Measurements from ENCODE around the gene PLAGL2. TPM values are rescaled to one million over a fixed set of nuclear protein-coding genes. Genes with fewer than 3 reads are reported as not detected.

Gene PLAGL2
- total RNA-seq, 3 donors from 2014 or later = 2.9 to 7.6 (median 4.3) TPM

DNA sequence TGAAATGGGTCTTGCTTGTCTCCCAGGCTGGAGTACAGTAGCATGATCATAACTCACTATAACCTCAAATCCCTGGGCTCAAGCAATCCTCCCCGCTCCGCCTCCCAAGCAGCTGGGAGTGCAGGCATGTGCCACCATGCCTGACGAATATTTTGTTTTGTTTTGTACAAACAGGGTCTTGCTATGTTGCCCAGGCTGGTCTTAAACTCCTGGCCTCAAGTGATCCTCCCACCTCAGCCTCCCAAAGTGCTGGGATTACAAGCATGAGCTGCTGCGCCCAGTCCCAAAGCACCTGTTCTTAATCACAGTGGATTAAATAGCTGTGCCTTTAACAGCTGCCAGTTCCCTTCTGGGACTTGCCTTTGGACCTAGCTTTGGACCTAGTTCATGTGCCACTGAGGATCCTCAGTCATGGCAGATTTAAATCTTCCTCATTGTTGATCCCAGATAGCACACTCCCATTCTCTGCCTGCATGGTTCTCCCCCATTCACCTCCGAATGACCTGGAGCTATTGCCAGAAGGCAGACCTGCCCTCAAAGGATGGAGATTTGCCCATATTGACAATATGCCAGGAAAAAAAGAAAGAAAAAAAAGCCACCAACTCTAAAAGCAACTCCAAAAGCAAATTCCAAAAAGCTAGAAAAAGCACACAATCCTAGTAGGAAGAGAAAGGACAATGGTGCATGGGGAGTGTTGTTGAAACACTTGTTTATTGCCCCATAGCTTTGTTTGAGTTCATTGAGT lies 10.8 kb upstream of the PLAGL2 start:
- H3K27ac ChIP-seq = no peak overlapping the region
- intact Hi-C loops (cut with DNase I; ENCODE audit: low total_unique reads) = no loop called here
- no peak for DNase-seq (ENCODE audit: low spot score in 2 of 2)
- TF ChIP-seq POLR2AphosphoS5 (IDR thresholded peaks at IDR 0.05) = no peak
- TF ChIP-seq POLR2A (IDR thresholded peaks at IDR 0.05) = no peak
- TF ChIP-seq, protein P1, sequence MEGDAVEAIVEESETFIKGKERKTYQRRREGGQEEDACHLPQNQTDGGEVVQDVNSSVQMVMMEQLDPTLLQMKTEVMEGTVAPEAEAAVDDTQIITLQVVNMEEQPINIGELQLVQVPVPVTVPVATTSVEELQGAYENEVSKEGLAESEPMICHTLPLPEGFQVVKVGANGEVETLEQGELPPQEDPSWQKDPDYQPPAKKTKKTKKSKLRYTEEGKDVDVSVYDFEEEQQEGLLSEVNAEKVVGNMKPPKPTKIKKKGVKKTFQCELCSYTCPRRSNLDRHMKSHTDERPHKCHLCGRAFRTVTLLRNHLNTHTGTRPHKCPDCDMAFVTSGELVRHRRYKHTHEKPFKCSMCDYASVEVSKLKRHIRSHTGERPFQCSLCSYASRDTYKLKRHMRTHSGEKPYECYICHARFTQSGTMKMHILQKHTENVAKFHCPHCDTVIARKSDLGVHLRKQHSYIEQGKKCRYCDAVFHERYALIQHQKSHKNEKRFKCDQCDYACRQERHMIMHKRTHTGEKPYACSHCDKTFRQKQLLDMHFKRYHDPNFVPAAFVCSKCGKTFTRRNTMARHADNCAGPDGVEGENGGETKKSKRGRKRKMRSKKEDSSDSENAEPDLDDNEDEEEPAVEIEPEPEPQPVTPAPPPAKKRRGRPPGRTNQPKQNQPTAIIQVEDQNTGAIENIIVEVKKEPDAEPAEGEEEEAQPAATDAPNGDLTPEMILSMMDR (IDR thresholded peaks at IDR 0.05) = no peak
- no peaks in the 10 kb centered on the region for H3K27me3 ChIP-seq
- H3K36me3 ChIP-seq = peaks cover 4% of the 10 kb centered on the region
- H3K4me1 ChIP-seq = no peaks in the 10 kb centered on the region
- no peaks in the 10 kb centered on the region for H3K9me3 ChIP-seq
- H3K4me3 ChIP-seq = no peak overlapping the region

DNA sequence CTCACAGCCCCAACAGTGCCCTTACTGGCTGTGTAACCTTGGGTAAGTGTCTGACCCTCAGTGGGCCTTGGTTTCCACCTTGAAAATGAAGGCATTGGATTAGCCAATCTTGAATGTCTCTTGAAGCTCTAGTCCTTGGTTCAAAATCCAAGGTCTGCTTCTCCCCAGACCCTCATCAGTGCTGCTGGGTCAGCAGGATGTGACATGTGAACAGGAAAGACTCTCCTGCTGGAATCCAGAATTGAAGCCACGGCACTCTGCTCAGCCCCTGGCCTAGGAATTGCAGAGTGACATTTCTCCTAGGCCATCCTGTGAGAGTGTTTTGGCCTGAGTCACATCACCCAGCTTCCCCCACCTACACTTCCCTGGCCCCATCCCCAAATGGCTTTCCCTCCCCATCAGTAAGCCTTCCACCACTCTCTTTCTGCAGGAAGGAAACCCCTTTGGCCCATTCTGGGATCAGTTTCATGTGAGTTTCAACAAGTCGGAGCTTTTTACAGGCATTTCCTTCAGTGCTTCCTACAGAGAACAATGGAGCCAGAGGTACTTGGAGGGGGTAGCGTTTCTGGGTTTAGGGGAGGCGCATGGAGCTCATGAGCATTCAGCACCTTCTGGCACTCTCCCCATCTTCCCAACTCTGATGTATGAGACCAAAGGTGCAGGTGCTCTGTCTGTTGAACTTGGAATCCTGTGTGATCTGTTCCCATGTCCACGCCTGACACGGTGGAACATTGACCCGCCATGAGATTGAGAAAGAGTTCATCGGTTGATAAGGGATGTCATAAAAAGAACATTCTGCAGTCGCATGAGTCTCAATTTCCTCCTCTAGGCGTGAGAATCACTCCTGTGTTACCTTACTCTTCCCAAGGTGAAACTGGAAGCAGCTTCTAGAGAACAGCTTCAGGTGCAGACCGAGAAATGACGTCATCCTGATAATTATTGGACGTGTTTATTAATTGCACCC lies 8.9 kb upstream of the PLAGL2 start:
- Histone ChIP-seq H3K4me1 (no peaks in the 10 kb centered on the region), H3K36me3 (peaks cover 4% of the 10 kb centered on the region), H3K27ac (no peak overlapping the region), H3K4me3 (no peak overlapping the region), H3K27me3 (no peaks in the 10 kb centered on the region), H3K9me3 (no peaks in the 10 kb centered on the region)
- intact Hi-C loops (cut with DNase I; ENCODE audit: low total_unique reads) = no loop called here
- DNase-seq (ENCODE audit: low spot score in 2 of 2) = no peak
- TF ChIP-seq POLR2A (IDR thresholded peaks at IDR 0.05) = no peak
- TF ChIP-seq POLR2AphosphoS5 (IDR thresholded peaks at IDR 0.05) = no peak
- TF ChIP-seq, protein P1 (IDR thresholded peaks at IDR 0.05) = no peak

- H3K36me3 ChIP-seq = peaks cover 4% of the 10 kb centered on the region
- DNase-seq (ENCODE audit: low spot score in 2 of 2) = no peak
- no peak for TF ChIP-seq POLR2AphosphoS5 (IDR thresholded peaks at IDR 0.05)
- TF ChIP-seq POLR2A (IDR thresholded peaks at IDR 0.05) = no peak
- TF ChIP-seq, protein P1 (IDR thresholded peaks at IDR 0.05) = no peak
- intact Hi-C loops (cut with DNase I; ENCODE audit: low total_unique reads) = no loop called here
- no peaks in the 10 kb centered on the region for H3K27me3 ChIP-seq
- no peaks in the 10 kb centered on the region for H3K9me3 ChIP-seq
- H3K4me1 ChIP-seq = no peaks in the 10 kb centered on the region
- H3K27ac ChIP-seq = no peak overlapping the region
- no peak overlapping the region for H3K4me3 ChIP-seq
Observed at GRCh38 chr20:32215729-32216128, 8.2 kb upstream of the PLAGL2 start.

- Histone ChIP-seq H3K9me3 (no peaks in the 10 kb centered on the region), H3K36me3 (peaks cover 4% of the 10 kb centered on the region), H3K27me3 (no peaks in the 10 kb centered on the region), H3K27ac (no peak overlapping the region), H3K4me3 (no peak overlapping the region), H3K4me1 (no peaks in the 10 kb centered on the region)
- no peak for DNase-seq (ENCODE audit: low spot score in 2 of 2)
- intact Hi-C loops (cut with DNase I; ENCODE audit: low total_unique reads) = no loop called here
- TF ChIP-seq, protein P1 (IDR thresholded peaks at IDR 0.05) = no peak
- TF ChIP-seq POLR2A (IDR thresholded peaks at IDR 0.05) (no peak), POLR2AphosphoS5 (IDR thresholded peaks at IDR 0.05) (no peak)
Observed at GRCh38 chr20:32215147-32215546, 7.6 kb upstream of the PLAGL2 start.

DNA sequence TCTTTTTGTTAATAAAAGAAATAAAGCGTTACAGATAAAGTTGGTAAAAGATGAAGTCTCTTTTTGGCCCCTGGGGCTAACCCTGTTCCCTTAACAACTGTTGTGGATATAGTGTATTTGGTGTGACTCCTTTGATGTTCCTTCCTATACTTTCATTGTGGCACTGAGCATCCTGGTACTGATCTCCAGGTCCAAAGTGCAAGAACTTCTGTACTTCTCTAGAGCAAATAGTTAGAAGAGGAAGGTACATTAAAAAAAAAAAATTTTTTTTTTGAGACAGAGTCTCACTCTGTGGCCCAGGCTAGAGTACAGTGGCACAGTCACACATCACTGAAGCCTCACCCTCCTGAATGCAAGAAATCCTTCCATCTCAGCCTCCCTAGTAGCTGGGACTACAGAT lies 6.3 kb upstream of the PLAGL2 start:
- H3K4me3 ChIP-seq = no peak overlapping the region
- H3K36me3 ChIP-seq = peaks cover 4% of the 10 kb centered on the region
- intact Hi-C loops (cut with DNase I; ENCODE audit: low total_unique reads) = loop anchor here (5.0 kb wide), 1 partner anchor 688 kb away; no protein-coding TSS in a partner anchor
- no peaks in the 10 kb centered on the region for H3K9me3 ChIP-seq
- H3K27me3 ChIP-seq = no peaks in the 10 kb centered on the region
- no peak overlapping the region for H3K27ac ChIP-seq
- TF ChIP-seq POLR2AphosphoS5 (IDR thresholded peaks at IDR 0.05) (no peak), POLR2A (IDR thresholded peaks at IDR 0.05) (no peak)
- TF ChIP-seq, protein P1 (IDR thresholded peaks at IDR 0.05) = no peak
- no peak for DNase-seq (ENCODE audit: low spot score in 2 of 2)
- H3K4me1 ChIP-seq = no peaks in the 10 kb centered on the region

All from breast epithelium (tissue), 4 donors.